ENCODE data around the gene OR51M1. TPM values are rescaled to one million over a fixed set of nuclear protein-coding genes. Genes with fewer than 3 reads are reported as not detected.

The OR51M1 gene
- total RNA-seq: not detected in 2 replicates

GRCh38 chr11:5383576-5383975, at the start of gene OR51M1:
Gene OR51M1, plus strand, starts transcription at chr11:5383812. Its CDS starts 5,587 bp downstream, at chr11:5389399.

DNA sequence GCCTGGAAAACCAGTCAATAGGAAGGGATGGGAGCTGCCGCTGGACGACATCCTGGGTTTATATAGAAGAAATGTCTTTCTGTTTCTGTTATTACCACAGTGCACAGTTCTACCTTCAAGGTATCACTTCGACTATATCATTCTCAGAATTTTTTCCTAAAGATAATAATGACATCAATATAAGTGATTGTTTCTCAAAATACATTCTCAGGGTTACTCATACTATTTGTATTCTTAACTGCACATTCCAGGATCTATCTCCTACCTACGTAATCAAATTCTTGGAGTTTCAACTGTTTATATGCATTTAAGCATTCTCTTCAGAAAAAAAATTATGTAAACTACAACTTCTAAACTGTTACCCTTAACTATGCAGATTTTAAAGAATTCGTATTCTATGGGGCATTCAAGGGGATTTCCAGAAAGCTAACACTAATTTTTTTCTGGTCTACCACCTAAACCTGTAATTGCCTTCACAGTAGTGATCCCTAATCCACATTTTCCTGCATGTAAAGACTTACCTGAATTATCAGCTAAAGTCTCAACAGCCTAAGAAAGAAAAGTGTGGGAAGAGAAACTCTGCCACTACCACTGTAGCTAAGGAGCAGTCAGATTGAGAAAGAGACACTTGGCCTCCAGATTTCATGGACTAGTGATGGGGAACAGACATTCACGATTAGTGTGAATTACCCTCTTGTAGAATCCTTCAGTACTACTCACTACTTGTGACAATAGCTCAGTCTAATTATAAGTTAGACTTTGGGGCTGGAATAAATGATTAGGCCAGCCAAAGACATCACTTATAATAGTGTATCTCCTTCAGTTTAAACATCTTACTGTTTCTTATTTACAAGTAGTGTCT, 39.9 kb upstream of the OR51M1 start, which contains the start of gene OR51B5:
TSS of gene OR51B5 (minus strand) at position 51 of the 862 bp plus-strand sequence. CDS start at position 51, 0 bp downstream.

GRCh38 chr11:5351208-5351607, 32.4 kb upstream of the OR51M1 start, which contains the start of gene OR51B6:
Gene OR51B6, plus strand, starts transcription at chr11:5351508. Its CDS starts 0 bp downstream, at chr11:5351508.

DNA sequence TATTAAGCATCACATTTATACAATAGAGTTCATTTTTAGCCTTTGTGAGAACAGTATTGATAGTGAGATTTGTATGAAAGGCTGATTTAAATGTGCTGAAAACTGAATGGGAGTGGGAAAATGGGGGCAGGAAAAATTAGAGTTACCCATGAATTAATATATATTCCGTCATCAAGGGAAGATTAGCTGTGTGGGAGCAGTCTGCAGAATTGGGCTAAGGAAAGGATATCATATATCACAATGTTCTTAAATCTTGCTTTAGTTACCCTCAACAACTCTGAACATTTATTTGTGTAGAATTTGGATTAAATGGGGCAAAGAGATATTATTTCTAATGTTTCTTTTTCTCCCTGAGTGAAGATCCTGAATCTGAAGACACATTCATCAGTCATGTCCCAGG, 38.2 kb downstream of the OR51M1 start, which contains the start of gene OR51Q1:
TSS of gene OR51Q1 (plus strand) at position 301 of the 400 bp plus-strand sequence. CDS start at position 391, 90 bp downstream.

DNA sequence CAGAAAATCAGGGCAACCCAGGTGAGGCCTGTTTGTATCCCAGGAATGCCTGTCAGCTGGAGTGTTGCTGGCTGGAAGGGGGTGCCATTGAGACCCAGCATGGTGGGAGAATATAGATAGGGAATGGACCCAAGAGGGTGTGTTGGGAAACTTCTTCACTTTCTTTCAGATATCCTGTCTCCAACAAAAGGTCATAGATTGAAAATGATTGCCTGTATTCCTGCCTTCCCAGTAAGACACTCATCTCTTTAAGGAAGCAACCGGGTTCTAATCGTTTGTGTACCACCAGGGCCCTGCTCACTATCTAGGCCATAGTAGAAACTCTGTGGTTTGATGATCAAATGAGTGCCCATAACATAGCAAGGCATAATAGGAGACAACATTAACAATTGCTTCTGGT, 57.8 kb downstream of the OR51M1 start, which contains the start of gene OR51I1:
TSS of gene OR51I1 (minus strand) at position 101 of the 400 bp plus-strand sequence. CDS start at position 101, 0 bp downstream.

Other genes with a start within 250 kb of the OR51M1 start
- gene OR52A5, start 245.5 kb upstream of the OR51M1 start, total RNA-seq: not detected in 2 replicates
- gene OR52A1, start 229.1 kb upstream of the OR51M1 start, total RNA-seq: under 0.01 TPM in 1 of 2 replicates, not detected in the other
- gene OR51V1, start 183.1 kb upstream of the OR51M1 start, total RNA-seq: not detected in 2 replicates
- not detected in 2 replicates for gene HBB, start 156.7 kb upstream of the OR51M1 start, total RNA-seq
- not detected in 2 replicates for gene HBD, start 149.3 kb upstream of the OR51M1 start, total RNA-seq
- gene HBG1, start 134.0 kb upstream of the OR51M1 start, total RNA-seq: not detected in 2 replicates
- not detected in 2 replicates for gene HBG2, start 129.0 kb upstream of the OR51M1 start, total RNA-seq
- not detected in 2 replicates for gene HBE1, start 113.9 kb upstream of the OR51M1 start, total RNA-seq
- gene OR51B4, start 81.9 kb upstream of the OR51M1 start, total RNA-seq: not detected in 2 replicates
- gene OR51B2, start 59.5 kb upstream of the OR51M1 start, total RNA-seq: not detected in 2 replicates
- not detected in 2 replicates for gene OR51B5, start 40.3 kb upstream of the OR51M1 start, total RNA-seq
- gene OR51B6, start 32.3 kb upstream of the OR51M1 start, total RNA-seq: not detected in 2 replicates
- not detected in 2 replicates for gene OR51Q1, start 38.3 kb downstream of the OR51M1 start, total RNA-seq
- gene OR51I1, start 57.7 kb downstream of the OR51M1 start, total RNA-seq: 0.24 TPM in 1 of 2 replicates, not detected in the other
- not detected in 2 replicates for gene OR51I2, start 65.5 kb downstream of the OR51M1 start, total RNA-seq
- not detected in 2 replicates for gene OR52D1, start 104.9 kb downstream of the OR51M1 start, total RNA-seq
- gene UBQLN3, start 126.1 kb downstream of the OR51M1 start, total RNA-seq: not detected in 2 replicates
- gene UBQLNL, start 132.9 kb downstream of the OR51M1 start, total RNA-seq: 0.21 TPM in 1 of 2 replicates, not detected in the other
- 0.21 and 0.48 TPM in 2 replicates for gene OR52H1, start 164.7 kb downstream of the OR51M1 start, total RNA-seq
- gene OR52B6, start 197.1 kb downstream of the OR51M1 start, total RNA-seq: not detected in 2 replicates
- 3.0 and 3.1 TPM in 2 replicates for gene TRIM6, start 212.8 kb downstream of the OR51M1 start, total RNA-seq
- gene TRIM34, start 241.2 kb downstream of the OR51M1 start, total RNA-seq: 3.4 and 9.6 TPM in 2 replicates

Measured in tracheal epithelial cell (primary cell).